HG02588 (cell line): Measurements from ENCODE around the gene DCHS2.
A peak's percentile ranks its signal among the peaks of the same experiment; 100 is the strongest.

ENCODE experiments used
- ATAC-seq: cut with Tn5 transposase; IDR thresholded peaks from one replicate; pipeline ENCODE4 v1.9.1; 2021; ENCODE audit warnings: mild to moderate bottlenecking, moderate library complexity; ENCODE audit not compliant: unreplicated experiment

The DCHS2 gene

DNA sequence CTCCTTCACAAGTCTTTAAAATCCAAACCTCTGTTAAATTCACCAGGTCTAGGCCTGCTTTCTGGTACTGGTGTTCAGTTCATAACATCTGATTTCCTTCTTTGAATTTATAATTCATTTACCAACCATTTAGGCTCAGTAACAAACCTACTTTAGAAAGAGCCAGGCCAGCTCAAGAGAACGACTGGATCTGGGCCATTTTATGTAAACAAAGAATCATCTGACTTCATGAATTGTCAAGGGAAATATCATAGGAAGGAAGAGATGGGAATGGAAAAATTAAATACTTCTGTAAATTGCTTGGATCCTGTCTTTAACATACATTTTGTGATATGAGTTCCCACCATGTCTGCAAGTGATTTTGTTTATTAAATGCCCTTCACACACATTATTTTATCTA, 36.5 kb downstream of the DCHS2 start:
- no peak for ATAC-seq

- no peak for ATAC-seq
These were observed 36.9 kb downstream of the DCHS2 start for GRCh38 chr4:154454710-154455109.

GRCh38 chr4:154452798-154453346, 38.7 kb downstream of the DCHS2 start:
- no peak for ATAC-seq

DNA sequence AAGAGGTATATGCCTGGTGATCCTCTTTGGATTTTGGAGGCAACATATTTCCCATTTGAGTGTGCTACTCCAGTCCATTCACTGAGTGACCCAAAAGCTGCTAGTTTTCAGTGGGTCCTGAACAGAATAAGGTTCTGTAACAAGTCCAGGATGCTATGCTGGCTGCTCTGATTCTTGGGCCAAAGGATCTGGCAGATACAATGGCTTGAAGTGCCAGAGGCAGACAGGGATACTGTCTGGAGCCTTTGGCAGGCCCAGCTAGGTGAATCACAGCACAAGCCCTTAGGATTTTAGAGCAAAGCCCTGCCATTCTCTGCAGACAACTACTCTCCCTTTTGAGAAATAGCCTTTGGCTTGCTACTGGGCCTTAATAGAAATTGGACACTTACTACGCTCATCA, 40.6 kb downstream of the DCHS2 start:
- no peak for ATAC-seq

GRCh38 chr4:154444958-154445357, 46.6 kb downstream of the DCHS2 start:
- no peak for ATAC-seq

DNA sequence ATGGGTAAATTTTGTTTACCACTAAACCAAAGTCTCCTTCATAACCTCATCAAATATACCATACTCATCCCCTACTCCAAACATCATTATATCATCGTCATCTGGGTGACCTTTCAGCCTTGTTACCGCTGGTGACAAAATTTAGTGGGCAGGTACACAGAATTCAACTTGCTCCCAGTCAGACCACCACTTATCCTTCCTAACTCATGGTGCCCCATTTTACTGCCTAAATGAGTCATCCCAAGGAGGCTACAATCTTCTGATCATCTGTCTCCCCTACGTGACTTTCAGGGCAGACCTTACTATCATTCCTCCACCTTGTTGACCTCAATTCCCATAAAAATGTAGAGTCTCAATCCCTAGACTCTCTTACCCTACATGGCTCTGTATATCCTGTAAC, 49.6 kb downstream of the DCHS2 start:
- no peak for ATAC-seq

GRCh38 chr4:154441124-154441523, 50.5 kb downstream of the DCHS2 start:
- ATAC-seq: no peak

DNA sequence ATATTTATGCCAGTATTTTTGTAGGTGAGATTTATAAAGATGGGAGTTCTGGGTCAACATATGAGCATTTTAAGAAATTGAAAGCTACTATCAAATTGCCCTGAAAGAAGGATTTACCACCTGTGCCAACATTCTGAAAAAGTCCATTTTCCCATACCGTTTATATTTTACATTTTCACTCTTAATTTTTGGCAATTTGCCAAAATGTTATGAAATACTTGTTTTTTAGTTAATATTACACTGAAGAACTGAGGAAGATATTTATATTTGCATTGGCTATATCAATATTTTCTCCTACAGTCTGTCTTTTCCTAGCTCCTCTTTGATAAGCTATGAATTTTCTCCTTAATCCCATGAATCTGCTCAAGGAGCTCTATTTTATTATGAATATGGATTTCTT, 52.4 kb downstream of the DCHS2 start:
- no peak for ATAC-seq

GRCh38 chr4:154435895-154436294, 55.7 kb downstream of the DCHS2 start:
- peak; percentile 58 for ATAC-seq

- no peak for ATAC-seq
These were observed 58.1 kb downstream of the DCHS2 start for GRCh38 chr4:154433543-154433942.

DNA sequence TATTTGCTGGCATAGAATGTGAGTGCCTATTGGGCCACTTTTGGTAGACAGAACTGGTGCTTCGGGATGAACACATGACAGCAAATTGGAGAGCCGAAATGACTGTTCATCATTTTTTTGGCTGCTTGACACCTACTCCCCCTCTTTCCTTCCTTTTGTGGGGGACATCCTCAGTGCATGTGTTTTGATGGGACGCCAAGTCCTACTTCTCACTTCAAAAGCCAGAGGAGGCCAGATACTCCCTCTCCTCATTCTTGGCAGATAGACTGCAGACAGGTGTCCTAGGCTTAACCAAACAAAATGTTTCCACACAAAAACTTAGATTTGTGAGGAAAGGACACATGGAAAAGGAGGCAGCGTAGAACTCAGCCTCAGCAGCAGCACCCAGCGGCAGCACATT, 62.4 kb downstream of the DCHS2 start:
- no peak for ATAC-seq

DNA sequence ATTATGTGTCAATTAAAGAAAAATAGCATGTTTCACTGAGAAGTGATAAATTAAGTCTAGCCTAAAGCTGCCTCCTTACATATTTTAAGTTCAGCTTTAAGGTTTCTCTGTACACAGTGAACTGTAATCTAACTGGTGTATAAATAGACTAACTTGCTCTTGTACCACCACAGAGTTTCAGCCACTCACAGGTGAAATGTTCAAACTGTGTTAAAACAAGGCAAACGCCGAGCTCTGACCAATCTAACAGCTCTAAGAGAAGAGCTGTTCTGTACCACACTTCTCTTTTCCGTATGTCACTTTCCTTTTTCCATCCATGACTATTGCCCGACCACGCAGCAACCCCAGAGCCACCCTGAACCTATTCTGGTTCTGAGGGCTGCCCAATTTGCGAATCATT, 64.5 kb downstream of the DCHS2 start:
- ATAC-seq: no peak

- ATAC-seq: no peak
These were observed 66.1 kb downstream of the DCHS2 start for GRCh38 chr4:154425514-154425913.

DNA sequence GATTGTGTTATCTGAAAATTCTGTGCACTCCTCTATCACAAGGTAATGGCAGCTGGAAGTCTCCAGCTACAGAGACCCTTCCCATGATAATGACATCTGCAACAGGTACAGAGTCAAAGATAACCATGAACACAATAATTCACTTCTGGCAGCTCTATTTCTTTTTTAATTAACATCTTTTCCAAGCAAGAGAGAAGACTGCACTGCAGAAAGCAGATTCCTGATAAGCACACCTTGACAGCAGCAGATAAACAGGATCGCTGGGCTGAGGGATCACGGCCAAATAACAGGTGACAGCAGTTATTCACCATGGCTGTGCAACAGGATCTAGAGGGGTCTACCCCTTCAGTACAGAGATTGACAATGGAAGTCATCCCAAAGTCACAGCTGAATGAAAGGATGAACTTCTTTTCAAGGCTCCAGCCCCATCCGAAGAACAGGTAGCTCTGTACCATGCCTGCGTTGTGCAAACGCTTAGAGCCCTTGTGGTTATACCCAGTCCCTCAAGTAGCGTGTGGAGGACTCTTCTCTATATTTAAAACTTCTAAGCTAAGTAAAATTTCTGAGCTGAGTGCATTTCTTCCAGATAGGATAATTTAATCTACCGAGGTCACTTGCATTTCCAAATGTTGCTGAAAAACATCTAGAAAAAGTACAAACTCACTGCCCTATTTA, 66.7 kb downstream of the DCHS2 start:
- no peak for ATAC-seq

- no peak for ATAC-seq
These were observed 69.4 kb downstream of the DCHS2 start for GRCh38 chr4:154422152-154422551.

GRCh38 chr4:154421618-154422017, 70.0 kb downstream of the DCHS2 start:
- peak; percentile 53 for ATAC-seq

DNA sequence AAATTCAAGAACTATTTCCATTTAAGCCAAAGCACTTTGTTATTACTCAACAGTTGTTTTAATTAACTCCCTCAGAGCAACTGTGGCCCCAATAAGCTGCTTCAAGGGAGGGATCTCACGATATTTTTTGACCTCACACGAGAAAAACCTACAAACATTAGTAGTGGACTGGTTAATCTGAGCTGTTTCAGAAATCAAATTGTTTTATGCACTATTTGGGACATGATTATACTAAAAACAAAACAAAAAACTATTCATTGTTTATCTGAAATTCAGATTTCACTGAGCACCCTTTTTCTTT, 74.3 kb downstream of the DCHS2 start:
- ATAC-seq: no peak

GRCh38 chr4:154416190-154416547, 75.4 kb downstream of the DCHS2 start:
- peak; percentile 42 for ATAC-seq

DNA sequence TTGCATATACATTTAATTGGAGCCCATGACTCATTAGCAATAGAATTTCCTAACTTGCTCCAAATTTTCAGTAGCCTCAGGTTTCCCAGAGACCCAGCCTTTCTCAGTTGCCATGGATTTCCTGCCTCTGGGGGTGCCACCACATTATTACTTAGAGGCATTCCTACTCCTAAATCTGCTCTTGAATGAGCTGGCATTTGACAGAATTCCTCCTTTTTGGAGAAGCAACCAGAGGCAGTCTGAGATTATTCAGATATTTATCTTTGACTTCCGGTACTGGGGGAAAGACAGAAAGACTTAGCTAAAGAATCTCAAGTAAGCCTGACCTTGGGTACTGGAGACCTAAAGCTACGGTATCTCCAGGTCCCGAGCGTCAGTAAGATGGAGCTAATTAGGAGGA, 76.3 kb downstream of the DCHS2 start:
- ATAC-seq: no peak

DNA sequence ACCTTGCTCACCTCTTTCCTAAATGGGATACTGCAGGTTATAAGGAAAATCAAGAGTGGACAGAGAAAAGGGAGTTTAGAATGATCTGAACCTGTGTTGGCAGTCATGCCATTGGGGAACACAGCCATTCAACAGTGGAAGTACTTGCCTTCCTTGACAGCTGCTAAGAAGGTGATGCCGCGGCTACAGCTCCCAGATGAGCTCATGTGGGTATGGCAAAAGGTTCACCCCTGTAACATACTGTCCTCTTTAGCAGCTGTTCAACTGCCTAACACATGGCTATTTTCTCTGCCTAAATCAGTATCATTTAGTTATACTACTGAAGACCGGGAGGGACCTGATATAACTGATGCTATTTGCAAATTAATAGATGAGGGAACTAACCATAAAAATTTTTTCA, 76.8 kb downstream of the DCHS2 start:
- ATAC-seq: no peak

DNA sequence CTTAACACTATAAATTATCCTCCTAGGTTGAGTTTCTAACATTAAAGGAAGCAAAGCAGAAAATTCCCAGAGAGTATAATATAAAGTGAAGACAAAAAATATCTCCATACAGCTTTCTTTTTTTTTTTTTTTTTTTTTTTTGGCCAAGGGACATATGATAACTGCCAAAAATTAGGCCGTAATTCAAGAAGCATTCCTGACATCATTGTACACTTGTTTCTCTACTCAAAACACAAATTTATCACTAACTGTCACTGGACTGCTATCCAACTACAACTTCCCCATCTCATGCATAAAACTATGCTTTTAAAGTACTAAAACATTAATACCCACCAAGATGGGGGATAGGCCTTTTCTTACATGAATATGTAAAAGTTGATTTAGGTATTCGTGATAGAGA, 77.2 kb downstream of the DCHS2 start:
- no peak for ATAC-seq

GRCh38 chr4:154407443-154407842, 84.2 kb downstream of the DCHS2 start:
- ATAC-seq: no peak

DNA sequence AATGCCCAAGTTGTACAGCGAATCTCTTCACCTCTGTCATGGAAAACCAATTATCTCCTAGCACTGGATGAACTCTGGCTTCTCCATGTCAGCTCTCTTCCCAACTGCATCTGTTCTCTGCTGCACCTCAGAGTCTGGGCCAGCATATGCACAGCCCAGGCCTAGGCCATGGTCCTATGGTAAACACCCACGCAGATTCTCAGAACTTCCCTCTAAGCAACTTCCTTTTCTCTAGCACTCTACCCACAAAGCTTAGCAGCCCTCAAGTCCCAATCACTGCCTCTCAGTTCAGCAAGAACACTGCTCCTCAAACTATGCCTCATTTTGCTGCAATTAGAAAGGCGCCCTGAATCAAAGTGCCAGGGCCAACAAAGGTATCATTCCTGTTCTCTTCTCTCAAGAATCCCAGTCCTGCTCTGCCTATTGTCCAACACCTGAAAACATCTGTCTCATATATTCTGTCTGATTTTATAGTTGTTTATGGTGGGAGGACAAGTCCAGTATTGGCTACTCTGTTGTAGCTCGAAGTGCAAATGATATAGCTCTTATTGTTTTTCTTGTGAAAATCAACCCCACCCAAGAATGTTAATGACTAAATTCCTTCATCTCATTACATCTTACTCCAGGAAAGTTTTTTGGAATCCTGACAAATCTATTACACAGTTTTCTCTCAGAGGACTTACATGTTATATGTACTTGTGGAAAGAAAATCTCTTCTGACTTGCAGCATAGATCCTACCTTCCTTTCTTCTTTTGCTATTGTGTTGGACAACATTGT, 85.4 kb downstream of the DCHS2 start:
- peak; percentile 97 for ATAC-seq
